ENCODE results near the gene FER. TPM values are rescaled to one million over a fixed set of nuclear protein-coding genes. Genes with fewer than 3 reads are reported as not detected.

FER gene
- polyA plus RNA-seq, 1 donor from 2014 or later: 8.5 TPM

DNA sequence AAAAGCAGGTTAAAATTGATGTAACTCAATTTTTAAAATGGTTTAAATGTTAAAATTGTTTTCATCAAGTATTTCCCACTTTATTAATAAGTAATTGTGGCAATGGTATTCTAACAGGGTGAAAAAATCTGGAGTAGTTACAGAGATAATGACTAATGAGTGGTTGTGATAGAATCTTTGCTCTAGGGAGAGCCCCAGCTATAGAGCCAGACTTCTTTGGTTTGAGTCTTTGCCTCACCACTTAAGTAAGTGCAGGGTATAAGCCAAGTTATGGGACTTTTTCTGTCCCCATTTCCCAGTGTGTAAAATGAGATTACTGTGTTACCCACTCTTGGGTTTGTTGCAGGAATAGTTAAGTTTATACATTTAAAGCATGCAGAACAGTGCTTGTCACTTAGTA, 158.1 kb downstream of the FER start:
- no peaks in the 10 kb centered on the region for H4K20me1 ChIP-seq (ENCODE audit: insufficient read depth)
- TF ChIP-seq EP300 (conservative IDR thresholded peaks at IDR 0.05; ENCODE audit: poor library complexity, severe bottlenecking): no peak
- TF ChIP-seq POLR2AphosphoS5 (IDR thresholded peaks at IDR 0.05): no peak
- no peak for TF ChIP-seq MXI1 (conservative IDR thresholded peaks at IDR 0.05; ENCODE audit: poor library complexity, severe bottlenecking)
- H3K9me3 ChIP-seq (ENCODE audit: low read length): no peaks in the 10 kb centered on the region
- no peaks in the 10 kb centered on the region for H3F3A ChIP-seq (ENCODE audit: insufficient read depth, low read length, poor library complexity, severe bottlenecking)
- no peak overlapping the region for H3K27ac ChIP-seq (ENCODE audit: low read length)
- H3K9me2 ChIP-seq (ENCODE audit: insufficient read depth, low read length): no peaks in the 10 kb centered on the region
- H3K4me2 ChIP-seq (ENCODE audit: low read length): no peak overlapping the region
- no peak overlapping the region for H3K4me3 ChIP-seq (ENCODE audit: low read length)
- H3K9ac ChIP-seq (ENCODE audit: low read length): no peak overlapping the region
- no peaks in the 10 kb centered on the region for H3K27me3 ChIP-seq (ENCODE audit: insufficient read depth, low read depth, low read length)
- H2AFZ ChIP-seq (ENCODE audit: low read depth, low read length): no peak overlapping the region
- no peaks in the 10 kb centered on the region for H3K36me3 ChIP-seq (ENCODE audit: insufficient read depth, low read length)
- H3K79me2 ChIP-seq (replicated peaks; ENCODE audit: insufficient read depth, low read length): no peaks in the 10 kb centered on the region

DNA sequence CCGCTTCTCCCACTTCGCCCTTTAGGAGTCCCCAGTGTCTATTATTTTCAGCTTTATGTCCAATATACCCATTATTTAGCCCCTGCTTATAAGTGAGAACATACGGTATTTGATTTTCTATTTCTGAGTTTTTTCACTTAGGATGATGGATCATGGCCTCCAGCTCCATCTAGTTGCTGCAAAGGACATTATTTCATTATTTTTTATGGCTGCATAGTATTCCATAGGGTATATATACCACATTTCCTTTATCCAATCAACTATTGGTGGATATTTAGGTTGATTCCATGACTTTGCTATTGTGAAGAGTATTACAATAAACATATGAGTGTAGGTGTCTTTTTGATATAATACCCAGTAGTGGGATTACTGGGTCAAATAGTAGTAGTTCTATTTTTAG, 162.9 kb downstream of the FER start:
- Histone ChIP-seq H3K9me3 (ENCODE audit: low read length) (no peaks in the 10 kb centered on the region), H3K79me2 (replicated peaks; ENCODE audit: insufficient read depth, low read length) (no peaks in the 10 kb centered on the region), H3K9me2 (ENCODE audit: insufficient read depth, low read length) (no peaks in the 10 kb centered on the region), H3K9ac (ENCODE audit: low read length) (no peak overlapping the region), H3F3A (ENCODE audit: insufficient read depth, low read length, poor library complexity, severe bottlenecking) (no peaks in the 10 kb centered on the region), H4K20me1 (ENCODE audit: insufficient read depth) (no peaks in the 10 kb centered on the region), H3K4me3 (ENCODE audit: low read length) (no peak overlapping the region), H3K27ac (ENCODE audit: low read length) (no peak overlapping the region), H3K4me2 (ENCODE audit: low read length) (no peak overlapping the region), H3K36me3 (ENCODE audit: insufficient read depth, low read length) (no peaks in the 10 kb centered on the region), H2AFZ (ENCODE audit: low read depth, low read length) (no peak overlapping the region), H3K27me3 (ENCODE audit: insufficient read depth, low read depth, low read length) (no peaks in the 10 kb centered on the region)
- TF ChIP-seq SMC3 (conservative IDR thresholded peaks at IDR 0.05; ENCODE audit: poor library complexity): no peak
- TF ChIP-seq POLR2AphosphoS5 (IDR thresholded peaks at IDR 0.05): no peak
- TF ChIP-seq RAD21 (conservative IDR thresholded peaks at IDR 0.05): no peak
- TF ChIP-seq EZH2 (IDR thresholded peaks at IDR 0.05; ENCODE audit: borderline replicate concordance, insufficient read depth, low read length, poor library complexity, severe bottlenecking): no peak
- no peak for TF ChIP-seq TAF1 (IDR thresholded peaks at IDR 0.05; ENCODE audit: low read depth)
- TF ChIP-seq EP300 (conservative IDR thresholded peaks at IDR 0.05; ENCODE audit: poor library complexity, severe bottlenecking): no peak
- no peak for TF ChIP-seq MXI1 (conservative IDR thresholded peaks at IDR 0.05; ENCODE audit: poor library complexity, severe bottlenecking)
- TF ChIP-seq, protein P1, sequence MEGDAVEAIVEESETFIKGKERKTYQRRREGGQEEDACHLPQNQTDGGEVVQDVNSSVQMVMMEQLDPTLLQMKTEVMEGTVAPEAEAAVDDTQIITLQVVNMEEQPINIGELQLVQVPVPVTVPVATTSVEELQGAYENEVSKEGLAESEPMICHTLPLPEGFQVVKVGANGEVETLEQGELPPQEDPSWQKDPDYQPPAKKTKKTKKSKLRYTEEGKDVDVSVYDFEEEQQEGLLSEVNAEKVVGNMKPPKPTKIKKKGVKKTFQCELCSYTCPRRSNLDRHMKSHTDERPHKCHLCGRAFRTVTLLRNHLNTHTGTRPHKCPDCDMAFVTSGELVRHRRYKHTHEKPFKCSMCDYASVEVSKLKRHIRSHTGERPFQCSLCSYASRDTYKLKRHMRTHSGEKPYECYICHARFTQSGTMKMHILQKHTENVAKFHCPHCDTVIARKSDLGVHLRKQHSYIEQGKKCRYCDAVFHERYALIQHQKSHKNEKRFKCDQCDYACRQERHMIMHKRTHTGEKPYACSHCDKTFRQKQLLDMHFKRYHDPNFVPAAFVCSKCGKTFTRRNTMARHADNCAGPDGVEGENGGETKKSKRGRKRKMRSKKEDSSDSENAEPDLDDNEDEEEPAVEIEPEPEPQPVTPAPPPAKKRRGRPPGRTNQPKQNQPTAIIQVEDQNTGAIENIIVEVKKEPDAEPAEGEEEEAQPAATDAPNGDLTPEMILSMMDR (IDR thresholded peaks at IDR 0.05; ENCODE audit: poor library complexity, severe bottlenecking): no peak
- TF ChIP-seq, protein P2, sequence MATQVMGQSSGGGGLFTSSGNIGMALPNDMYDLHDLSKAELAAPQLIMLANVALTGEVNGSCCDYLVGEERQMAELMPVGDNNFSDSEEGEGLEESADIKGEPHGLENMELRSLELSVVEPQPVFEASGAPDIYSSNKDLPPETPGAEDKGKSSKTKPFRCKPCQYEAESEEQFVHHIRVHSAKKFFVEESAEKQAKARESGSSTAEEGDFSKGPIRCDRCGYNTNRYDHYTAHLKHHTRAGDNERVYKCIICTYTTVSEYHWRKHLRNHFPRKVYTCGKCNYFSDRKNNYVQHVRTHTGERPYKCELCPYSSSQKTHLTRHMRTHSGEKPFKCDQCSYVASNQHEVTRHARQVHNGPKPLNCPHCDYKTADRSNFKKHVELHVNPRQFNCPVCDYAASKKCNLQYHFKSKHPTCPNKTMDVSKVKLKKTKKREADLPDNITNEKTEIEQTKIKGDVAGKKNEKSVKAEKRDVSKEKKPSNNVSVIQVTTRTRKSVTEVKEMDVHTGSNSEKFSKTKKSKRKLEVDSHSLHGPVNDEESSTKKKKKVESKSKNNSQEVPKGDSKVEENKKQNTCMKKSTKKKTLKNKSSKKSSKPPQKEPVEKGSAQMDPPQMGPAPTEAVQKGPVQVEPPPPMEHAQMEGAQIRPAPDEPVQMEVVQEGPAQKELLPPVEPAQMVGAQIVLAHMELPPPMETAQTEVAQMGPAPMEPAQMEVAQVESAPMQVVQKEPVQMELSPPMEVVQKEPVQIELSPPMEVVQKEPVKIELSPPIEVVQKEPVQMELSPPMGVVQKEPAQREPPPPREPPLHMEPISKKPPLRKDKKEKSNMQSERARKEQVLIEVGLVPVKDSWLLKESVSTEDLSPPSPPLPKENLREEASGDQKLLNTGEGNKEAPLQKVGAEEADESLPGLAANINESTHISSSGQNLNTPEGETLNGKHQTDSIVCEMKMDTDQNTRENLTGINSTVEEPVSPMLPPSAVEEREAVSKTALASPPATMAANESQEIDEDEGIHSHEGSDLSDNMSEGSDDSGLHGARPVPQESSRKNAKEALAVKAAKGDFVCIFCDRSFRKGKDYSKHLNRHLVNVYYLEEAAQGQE (IDR thresholded peaks at IDR 0.05; ENCODE audit: borderline replicate concordance): no peak

DNA sequence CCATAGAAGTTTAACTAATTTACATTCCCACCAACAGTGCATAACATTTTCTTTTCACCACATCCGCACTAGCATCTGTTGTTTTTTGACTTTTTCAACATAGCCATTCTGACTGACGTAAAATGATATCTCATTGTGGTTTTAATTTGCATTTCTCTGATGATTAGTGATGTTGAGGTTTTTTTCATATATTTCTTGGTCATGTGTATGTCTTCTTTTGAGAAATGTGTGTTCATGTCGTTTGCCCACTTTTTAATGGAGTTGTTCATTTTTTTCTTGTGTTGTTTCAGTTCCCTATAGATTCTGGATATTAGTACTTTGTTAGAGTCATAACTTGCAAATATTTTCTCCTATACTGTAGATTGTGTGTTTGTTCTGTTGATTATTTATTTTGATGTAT, 163.4 kb downstream of the FER start:
- H3K9me3 ChIP-seq (ENCODE audit: low read length): no peaks in the 10 kb centered on the region
- TF ChIP-seq EZH2 (IDR thresholded peaks at IDR 0.05; ENCODE audit: borderline replicate concordance, insufficient read depth, low read length, poor library complexity, severe bottlenecking) (no peak), EP300 (conservative IDR thresholded peaks at IDR 0.05; ENCODE audit: poor library complexity, severe bottlenecking) (no peak), POLR2AphosphoS5 (IDR thresholded peaks at IDR 0.05) (no peak), SMC3 (conservative IDR thresholded peaks at IDR 0.05; ENCODE audit: poor library complexity) (no peak), RAD21 (conservative IDR thresholded peaks at IDR 0.05) (no peak)
- TF ChIP-seq, protein P1 (IDR thresholded peaks at IDR 0.05; ENCODE audit: poor library complexity, severe bottlenecking): no peak
- H3K9ac ChIP-seq (ENCODE audit: low read length): no peak overlapping the region
- no peaks in the 10 kb centered on the region for H3K27me3 ChIP-seq (ENCODE audit: insufficient read depth, low read depth, low read length)
- no peak overlapping the region for H3K27ac ChIP-seq (ENCODE audit: low read length)
- H4K20me1 ChIP-seq (ENCODE audit: insufficient read depth): no peaks in the 10 kb centered on the region
- H3K4me3 ChIP-seq (ENCODE audit: low read length): no peak overlapping the region
- H3K9me2 ChIP-seq (ENCODE audit: insufficient read depth, low read length): no peaks in the 10 kb centered on the region
- H2AFZ ChIP-seq (ENCODE audit: low read depth, low read length): no peak overlapping the region
- no peak overlapping the region for H3K4me2 ChIP-seq (ENCODE audit: low read length)
- no peaks in the 10 kb centered on the region for H3K79me2 ChIP-seq (replicated peaks; ENCODE audit: insufficient read depth, low read length)
- no peaks in the 10 kb centered on the region for H3K36me3 ChIP-seq (ENCODE audit: insufficient read depth, low read length)
- no peaks in the 10 kb centered on the region for H3F3A ChIP-seq (ENCODE audit: insufficient read depth, low read length, poor library complexity, severe bottlenecking)
